ENCODE measurements around the gene SH2D2A. TPM values are rescaled to one million over a fixed set of nuclear protein-coding genes. Genes with fewer than 3 reads are reported as not detected.

Gene SH2D2A
- total and polyA plus RNA-seq, 7 donors, result 0.25 to 0.82 (median 0.41) TPM; not detected in 1

DNA sequence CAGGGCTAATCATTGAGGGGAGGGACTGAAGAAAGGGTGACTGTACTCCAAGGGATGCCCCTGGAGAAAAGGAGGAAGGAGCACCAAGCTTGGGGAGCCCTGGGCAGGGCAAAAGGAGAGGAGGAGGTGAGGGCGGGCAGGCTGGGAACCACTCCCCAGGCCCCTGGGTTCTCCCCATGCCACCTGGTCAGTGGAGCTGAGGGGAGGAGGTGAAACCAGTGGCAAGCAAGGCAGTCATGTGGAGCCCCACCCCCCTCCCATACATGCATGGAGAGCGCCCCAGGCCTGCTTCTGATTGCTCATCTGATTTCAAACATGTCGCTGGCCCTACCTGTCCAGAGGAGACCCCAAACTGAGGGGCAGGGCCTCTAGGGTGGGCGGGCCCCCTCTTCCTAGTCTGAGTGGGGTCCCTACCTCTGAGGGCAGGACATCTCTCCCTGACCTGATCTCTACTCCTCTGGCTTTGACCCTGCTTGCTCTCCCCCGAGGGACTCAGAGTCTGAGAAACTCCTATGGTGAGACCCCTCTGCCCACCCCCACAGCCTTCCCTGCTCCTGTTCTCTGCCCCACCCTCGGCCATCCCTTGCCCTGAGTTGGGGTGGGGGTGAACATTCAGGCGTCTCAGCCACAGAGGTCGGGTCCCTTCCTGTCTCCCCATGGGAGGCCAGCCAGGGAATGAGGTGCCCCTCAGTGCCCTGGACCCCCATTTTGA, 23.7 kb upstream of the SH2D2A start:
- no peak overlapping the region for H3K4me3 ChIP-seq
- no peaks in the 10 kb centered on the region for H3K9me3 ChIP-seq
- H3K27ac ChIP-seq, result no peak overlapping the region
- H3K36me3 ChIP-seq (ENCODE audit: insufficient read depth in 1 of 2, low read depth in 1 of 2), result no peaks in the 10 kb centered on the region
- H3K27me3 ChIP-seq (ENCODE audit: insufficient read depth in 3 of 3, low read length in 2 of 3), result peaks cover 0 to 32% (median 14%) of the 10 kb centered on the region in 3 donors
- TF ChIP-seq, protein P1, sequence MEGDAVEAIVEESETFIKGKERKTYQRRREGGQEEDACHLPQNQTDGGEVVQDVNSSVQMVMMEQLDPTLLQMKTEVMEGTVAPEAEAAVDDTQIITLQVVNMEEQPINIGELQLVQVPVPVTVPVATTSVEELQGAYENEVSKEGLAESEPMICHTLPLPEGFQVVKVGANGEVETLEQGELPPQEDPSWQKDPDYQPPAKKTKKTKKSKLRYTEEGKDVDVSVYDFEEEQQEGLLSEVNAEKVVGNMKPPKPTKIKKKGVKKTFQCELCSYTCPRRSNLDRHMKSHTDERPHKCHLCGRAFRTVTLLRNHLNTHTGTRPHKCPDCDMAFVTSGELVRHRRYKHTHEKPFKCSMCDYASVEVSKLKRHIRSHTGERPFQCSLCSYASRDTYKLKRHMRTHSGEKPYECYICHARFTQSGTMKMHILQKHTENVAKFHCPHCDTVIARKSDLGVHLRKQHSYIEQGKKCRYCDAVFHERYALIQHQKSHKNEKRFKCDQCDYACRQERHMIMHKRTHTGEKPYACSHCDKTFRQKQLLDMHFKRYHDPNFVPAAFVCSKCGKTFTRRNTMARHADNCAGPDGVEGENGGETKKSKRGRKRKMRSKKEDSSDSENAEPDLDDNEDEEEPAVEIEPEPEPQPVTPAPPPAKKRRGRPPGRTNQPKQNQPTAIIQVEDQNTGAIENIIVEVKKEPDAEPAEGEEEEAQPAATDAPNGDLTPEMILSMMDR (IDR thresholded peaks at IDR 0.05), result no peak
- no peak for DNase-seq
- no peaks in the 10 kb centered on the region for H3K4me1 ChIP-seq
- intact Hi-C loops (cut with DNase I), result loop anchor here in 1 of 2 donors (2.0 kb wide), 1 partner anchor 44 kb away; no protein-coding TSS in a partner anchor
- 66 to 73% (median 68%) methylated on average over 7 to 8 of the region's 8 CpGs for WGBS, 3 donors
- no peak for ATAC-seq

DNA sequence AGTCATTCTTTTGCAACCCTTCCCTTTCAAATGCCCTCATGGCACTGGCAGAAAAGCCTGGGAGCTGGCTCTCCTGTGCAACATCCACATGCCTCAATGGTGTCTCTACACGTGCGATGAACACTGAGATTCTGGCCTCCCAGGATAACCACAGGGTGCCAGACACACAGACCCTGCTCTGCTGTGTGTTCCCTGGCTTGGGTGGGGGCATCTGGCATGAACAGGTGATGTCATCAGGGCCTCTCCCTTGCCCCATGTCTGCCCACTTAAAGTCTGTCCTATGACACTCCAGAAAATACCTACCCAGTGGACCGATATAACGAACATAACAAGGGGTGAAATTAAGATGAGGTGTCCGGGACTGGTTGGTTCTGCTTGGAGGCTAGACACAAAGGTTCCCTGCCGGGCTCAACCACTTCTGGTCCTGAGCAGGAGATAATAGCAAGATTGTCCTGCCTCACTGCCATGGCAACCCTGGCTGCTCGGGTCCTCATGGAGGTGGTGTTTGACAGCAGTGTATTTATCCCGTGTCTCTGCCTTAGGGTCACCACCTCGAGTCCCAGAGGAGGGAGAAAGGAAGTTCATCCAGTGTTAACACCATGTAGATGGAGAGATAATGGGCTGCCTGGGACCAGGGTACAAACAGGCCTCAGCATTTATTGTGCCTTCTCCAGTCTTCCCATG, 22.9 kb upstream of the SH2D2A start:
- peaks cover 0 to 24% (median 8%) of the 10 kb centered on the region in 3 donors for H3K27me3 ChIP-seq (ENCODE audit: insufficient read depth in 3 of 3, low read length in 2 of 3)
- WGBS, 3 donors, result 40 to 46% (median 45%) methylated on average over 9 of the region's 9 CpGs

DNA sequence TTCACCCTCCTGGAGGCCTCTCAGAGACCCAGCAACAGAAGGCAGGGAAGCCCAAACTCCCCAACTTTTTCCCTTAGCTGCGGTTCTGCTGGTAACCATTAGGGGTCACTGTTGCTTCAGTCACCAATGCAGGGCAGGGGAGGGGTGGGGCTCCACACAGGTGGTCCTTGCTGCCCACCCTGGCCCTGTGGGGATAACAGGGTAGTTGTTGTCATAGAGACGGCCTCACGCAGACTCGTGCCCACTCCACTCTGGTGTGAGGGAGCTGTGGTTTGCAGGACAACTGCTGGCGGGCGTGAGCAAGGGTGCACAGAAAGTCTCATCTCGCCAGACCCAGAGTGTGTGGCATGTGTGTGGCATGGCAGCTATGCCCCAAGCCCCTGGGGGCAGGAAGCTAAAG, 22.3 kb upstream of the SH2D2A start:
- 25 to 31% (median 27%) methylated on average over 7 of the region's 7 CpGs for WGBS, 3 donors
- DNase-seq (no peak), ATAC-seq (peak; percentile 59 to 69 (median 62))
- Histone ChIP-seq H3K27ac (no peak overlapping the region), H3K9me3 (no peaks in the 10 kb centered on the region), H3K36me3 (ENCODE audit: insufficient read depth in 1 of 2, low read depth in 1 of 2) (no peaks in the 10 kb centered on the region), H3K4me3 (no peak overlapping the region), H3K4me1 (no peaks in the 10 kb centered on the region), H3K27me3 (ENCODE audit: insufficient read depth in 3 of 3, low read length in 2 of 3) (peaks cover 0 to 18% (median 5%) of the 10 kb centered on the region in 3 donors)
- TF ChIP-seq, protein P1 (IDR thresholded peaks at IDR 0.05), result peak; percentile 80
- intact Hi-C loops (cut with DNase I), result loop anchor here (2.0 to 5.0 kb wide), 4 partner anchors 20 to 88 kb away; partner anchors contain the start of genes INSRR (in 1 of the 2) and NTRK1 (in 1 of the 2)

More for the DNA sequence above, 22.9 kb upstream of the SH2D2A start:
- no peaks in the 10 kb centered on the region for H3K4me1 ChIP-seq
- H3K27ac ChIP-seq, result no peak overlapping the region
- TF ChIP-seq, protein P1 (IDR thresholded peaks at IDR 0.05), result no peak
- no peaks in the 10 kb centered on the region for H3K36me3 ChIP-seq (ENCODE audit: insufficient read depth in 1 of 2, low read depth in 1 of 2)
- no peak for ATAC-seq
- H3K9me3 ChIP-seq, result no peaks in the 10 kb centered on the region
- DNase-seq, result no peak
- H3K4me3 ChIP-seq, result no peak overlapping the region
- intact Hi-C loops (cut with DNase I), result loop anchor here (2.0 to 5.0 kb wide), 5 partner anchors 19 to 88 kb away; partner anchors contain the start of genes INSRR (in 1 of the 2) and NTRK1 (in 1 of the 2)

DNA sequence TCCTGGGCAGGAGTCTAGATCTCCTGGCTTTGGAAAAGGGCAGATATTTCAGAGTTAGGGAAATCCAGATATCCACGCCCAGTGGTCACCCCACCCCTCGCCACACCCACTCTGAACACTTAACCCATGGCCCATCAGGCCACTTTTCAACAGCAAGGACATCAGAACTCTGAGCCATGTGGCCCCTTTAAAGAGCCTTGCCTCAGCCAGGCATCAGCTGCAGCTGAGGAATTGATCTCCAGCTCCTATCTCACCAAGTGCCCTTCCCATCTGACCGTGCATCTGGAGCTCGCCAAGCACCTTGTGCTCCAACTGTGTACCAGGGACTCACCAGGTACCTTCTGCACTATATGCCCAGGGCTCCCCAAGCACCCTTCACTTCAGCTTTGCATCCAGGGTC, 20.2 kb upstream of the SH2D2A start:
- DNase-seq (no peak), ATAC-seq (no peak)
- 72 to 81% (median 76%) methylated on average over 4 of the region's 4 CpGs for WGBS, 3 donors
- H3K36me3 ChIP-seq (ENCODE audit: insufficient read depth in 1 of 2, low read depth in 1 of 2), result no peaks in the 10 kb centered on the region
- no peaks in the 10 kb centered on the region for H3K9me3 ChIP-seq
- intact Hi-C loops (cut with DNase I), result loop anchor here in 1 of 2 donors (5.0 kb wide), 1 partner anchor 90 kb away; no protein-coding TSS in a partner anchor
- H3K4me1 ChIP-seq, result no peaks in the 10 kb centered on the region
- no peak overlapping the region for H3K27ac ChIP-seq
- H3K4me3 ChIP-seq, result no peak overlapping the region
- TF ChIP-seq, protein P1 (IDR thresholded peaks at IDR 0.05), result no peak
- no peaks in the 10 kb centered on the region for H3K27me3 ChIP-seq (ENCODE audit: insufficient read depth in 3 of 3, low read length in 2 of 3)

Data from psoas muscle (tissue), 8 donors.